CD4-positive, alpha-beta T cell treated with Interleukin-2 at 100 ng/mL for 4 hours (primary cell): ENCODE data around the gene HMCN2.
A peak's percentile ranks its signal among the peaks of the same experiment; 100 is the strongest.

Source experiments
- DNase-seq: peaks from one replicate; pipeline ENCODE4 v3.0.0-alpha.2; 2020; ENCODE audit warnings: low spot score

The HMCN2 gene, protein sequence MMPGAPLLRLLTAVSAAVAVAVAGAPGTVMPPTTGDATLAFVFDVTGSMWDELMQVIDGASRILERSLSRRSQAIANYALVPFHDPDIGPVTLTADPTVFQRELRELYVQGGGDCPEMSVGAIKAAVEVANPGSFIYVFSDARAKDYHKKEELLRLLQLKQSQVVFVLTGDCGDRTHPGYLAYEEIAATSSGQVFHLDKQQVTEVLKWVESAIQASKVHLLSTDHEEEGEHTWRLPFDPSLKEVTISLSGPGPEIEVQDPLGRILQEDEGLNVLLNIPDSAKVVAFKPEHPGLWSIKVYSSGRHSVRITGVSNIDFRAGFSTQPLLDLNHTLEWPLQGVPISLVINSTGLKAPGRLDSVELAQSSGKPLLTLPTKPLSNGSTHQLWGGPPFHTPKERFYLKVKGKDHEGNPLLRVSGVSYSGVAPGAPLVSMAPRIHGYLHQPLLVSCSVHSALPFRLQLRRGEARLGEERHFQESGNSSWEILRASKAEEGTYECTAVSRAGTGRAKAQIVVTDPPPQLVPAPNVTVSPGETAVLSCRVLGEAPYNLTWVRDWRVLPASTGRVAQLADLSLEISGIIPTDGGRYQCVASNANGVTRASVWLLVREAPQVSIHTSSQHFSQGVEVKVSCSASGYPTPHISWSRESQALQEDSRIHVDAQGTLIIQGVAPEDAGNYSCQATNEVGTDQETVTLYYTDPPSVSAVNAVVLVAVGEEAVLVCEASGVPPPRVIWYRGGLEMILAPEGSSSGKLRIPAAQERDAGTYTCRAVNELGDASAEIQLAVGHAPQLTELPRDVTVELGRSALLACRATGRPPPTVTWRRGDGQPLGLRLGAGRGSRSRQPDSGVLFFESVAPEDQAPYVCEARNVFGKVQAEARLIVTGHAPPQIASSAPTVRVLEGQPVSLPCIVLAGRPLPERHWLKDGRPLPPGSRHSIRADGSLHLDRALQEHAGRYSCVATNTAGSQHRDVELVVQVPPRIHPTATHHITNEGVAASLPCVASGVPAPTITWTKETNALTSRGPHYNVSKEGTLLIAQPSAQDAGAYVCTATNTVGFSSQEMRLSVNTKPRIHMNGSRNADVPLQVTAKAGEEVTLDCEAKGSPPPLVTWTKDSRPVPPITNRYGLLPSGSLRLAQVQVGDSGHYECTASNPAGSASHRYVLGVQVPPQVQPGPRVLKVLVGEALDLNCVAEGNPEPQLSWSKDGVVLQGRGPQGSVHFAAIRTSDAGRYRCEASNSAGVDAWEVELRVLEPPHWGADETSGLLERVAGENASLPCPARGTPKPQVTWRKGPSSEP (N-terminal part only)

DNA sequence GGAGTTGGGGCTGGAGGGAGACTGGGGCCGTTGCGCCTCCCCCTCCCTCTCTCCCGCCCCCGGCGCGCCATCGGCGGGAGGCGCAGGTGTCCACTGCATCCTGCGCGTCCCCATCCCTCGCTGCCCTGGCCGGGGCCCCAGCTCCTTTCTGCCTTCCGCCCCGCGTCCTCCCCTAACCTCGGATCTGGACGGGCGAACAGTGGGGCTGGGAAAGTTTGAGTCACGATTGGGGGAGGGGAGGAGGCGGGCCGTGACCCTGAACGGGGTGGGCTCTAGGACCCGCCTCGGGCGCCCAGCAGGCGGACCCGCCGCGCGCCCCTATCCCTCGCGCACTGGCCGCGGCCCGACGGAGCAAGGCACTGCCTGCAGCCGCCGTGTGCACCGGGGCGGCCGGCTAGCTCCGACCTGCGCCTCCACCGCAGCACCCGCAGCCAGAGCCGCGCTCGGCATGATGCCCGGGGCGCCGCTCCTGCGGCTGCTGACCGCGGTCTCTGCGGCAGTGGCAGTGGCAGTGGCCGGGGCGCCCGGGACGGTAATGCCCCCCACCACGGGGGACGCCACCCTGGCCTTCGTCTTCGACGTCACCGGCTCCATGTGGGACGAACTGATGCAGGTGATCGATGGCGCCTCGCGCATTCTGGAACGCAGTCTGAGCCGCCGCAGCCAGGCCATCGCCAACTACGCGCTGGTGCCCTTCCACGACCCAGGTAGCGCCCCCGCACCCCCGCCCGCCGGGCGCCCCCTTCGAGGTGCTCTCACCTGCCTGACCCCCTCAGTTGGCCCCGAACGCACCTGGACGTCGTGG is at the start of gene HMCN2:
Gene HMCN2 (plus strand): TSS at position 330 of the 805 bp plus-strand sequence. CDS start 119 bp downstream, at position 449.
- DNase-seq, result no peak

DNA sequence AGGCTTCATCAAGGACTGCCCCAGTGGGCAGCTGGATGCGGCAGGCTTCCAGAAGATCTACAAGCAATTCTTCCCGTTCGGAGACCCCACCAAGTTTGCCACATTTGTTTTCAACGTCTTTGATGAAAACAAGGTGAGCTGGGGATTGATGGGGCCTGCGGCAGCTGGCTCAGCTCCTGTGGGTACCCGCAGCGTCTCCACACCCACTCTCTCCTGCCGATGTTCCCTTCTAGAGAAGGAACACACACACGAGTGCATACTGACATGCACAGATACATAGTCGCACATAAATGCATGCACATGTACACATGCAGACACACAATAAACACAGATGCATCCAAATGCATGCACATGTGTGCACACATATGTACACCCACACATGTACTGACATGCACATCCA is 47.7 kb upstream of the HMCN2 start:
- no peak for DNase-seq

DNA sequence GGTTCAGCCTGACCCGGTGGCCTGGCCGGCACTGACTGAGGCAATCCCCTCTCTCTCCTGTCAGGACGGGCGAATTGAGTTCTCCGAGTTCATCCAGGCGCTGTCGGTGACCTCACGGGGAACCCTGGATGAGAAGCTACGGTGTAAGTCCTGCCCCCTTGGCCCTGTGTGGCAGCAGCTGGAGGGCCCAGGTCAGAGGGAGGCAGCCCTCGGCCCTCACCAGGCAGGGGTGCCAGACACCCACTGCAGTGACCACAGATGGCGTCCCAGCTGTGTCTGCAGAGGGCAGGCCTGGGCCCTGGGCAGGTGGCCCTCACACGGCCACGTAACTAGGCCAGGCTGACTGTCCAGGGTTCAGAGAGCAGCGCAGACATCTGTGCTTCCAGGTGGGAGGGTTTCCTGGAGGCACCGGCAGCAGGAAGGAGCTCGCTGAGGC is 45.9 kb upstream of the HMCN2 start:
- DNase-seq, result no peak

DNA sequence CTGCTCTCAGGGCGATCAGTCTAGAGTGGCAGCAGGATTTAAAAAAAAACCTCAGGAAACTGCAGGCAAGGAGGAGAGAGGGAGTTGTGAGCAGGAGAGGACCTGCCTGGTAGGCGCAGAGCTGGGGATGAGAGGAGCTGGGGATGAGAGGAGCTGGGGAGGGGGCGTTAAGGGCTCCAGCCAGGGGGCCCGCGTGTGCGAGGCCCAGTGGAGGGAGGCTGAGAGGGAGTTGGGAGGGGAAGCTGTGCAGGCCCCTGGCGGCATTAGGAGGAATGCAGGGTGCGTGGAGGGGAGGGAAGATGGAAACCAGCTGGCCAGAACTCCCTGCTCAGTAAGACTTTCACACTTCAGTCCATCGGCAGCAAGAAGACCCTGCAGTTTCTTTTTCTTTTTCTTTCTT is 45.2 kb upstream of the HMCN2 start:
- no peak for DNase-seq

DNA sequence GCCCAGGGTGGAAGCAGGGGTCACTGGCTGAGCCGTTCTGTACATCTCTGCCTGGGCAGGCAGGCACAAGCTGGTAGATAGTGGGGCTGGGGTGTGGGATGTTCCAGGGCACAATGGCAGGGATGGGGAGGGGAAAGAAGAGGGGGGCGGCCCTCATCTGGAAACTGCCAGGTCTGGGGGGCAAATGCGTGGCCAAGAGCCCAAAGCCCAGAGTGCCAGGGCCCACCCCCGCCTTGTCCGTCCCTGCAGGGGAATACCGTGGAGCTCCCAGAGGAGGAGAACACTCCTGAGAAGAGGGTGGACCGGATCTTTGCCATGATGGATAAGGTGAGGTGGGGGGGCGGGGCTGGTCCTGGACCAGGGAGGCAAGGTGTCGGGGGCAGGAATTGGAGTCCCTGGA is 42.7 kb upstream of the HMCN2 start:
- no peak for DNase-seq

DNA sequence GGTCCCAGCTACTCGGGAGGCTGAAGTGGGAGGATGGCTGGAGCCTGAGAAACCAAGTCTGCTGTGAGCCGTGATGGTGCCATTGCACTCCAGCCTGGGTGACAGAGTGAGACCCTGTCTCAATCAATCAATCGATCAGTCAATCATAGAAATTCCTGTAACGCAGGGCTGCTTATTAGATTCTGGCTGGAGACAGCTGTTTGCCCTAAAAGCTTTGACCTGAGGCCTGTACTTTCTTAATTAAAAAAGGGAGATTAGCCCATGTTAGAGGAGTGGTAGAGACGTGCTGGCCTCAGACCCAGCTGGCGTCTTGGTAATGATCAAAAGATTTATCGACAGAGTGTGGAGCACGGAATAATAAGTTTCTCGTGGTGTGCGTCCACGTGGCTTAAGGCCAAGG is 40.5 kb upstream of the HMCN2 start:
- no peak for DNase-seq

DNA sequence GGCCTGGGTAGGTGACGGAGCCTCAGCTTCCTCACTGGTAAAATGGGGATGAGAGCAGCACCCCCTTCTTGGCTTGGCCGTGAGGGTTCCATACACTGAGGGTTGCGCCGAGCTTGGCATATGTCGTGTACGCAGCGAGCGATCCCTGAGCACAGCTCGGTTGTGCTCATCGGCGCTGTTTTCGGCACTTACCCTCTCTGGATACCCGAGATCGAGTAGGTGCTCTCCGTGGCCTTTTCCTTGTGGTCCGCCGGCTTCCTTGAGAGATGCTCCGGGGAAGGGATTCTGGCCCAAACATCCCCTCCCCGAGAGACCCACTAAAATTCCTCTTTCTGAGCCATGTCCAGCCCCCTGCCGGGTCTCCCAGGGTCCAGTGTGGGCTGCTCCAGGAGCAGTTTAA is 40.0 kb upstream of the HMCN2 start:
- no peak for DNase-seq

DNA sequence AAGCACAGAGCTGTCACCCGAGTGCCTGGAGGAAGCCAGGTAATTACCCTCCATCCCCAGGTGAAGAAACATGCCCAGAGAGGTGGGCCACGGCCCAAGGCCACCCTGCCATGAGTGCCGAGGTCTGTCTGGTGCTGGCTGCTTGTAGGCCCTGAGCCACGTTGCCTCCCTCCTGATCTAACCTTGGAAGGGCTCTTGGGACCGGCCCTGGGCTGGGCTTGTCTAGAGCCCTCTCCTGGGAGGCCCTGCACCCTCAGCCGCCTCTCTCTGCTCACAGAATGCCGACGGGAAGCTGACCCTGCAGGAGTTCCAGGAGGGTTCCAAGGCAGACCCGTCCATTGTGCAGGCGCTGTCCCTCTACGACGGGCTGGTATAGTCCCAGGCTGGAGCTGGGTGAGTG is 39.4 kb upstream of the HMCN2 start:
- DNase-seq, result no peak

DNA sequence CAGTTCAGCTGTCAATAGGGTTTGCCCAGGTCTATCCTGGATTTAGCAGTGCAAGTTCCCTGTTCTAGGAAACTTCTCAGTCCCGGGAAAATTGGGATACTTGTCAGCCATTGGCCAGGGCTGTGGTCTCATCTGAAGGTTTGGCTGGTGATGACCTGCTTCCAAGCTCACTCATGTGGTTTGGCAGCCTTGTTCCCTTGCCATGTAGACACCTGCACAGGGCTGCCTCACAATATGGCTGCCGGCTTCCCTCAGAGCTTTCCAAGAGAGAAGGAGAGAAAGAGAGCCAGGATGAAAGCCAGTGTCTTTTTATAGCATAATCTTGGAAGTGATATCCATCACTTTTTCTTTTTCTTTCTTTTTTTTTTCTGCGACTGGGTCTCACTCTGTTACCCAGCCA is 37.7 kb upstream of the HMCN2 start:
- no peak for DNase-seq

DNA sequence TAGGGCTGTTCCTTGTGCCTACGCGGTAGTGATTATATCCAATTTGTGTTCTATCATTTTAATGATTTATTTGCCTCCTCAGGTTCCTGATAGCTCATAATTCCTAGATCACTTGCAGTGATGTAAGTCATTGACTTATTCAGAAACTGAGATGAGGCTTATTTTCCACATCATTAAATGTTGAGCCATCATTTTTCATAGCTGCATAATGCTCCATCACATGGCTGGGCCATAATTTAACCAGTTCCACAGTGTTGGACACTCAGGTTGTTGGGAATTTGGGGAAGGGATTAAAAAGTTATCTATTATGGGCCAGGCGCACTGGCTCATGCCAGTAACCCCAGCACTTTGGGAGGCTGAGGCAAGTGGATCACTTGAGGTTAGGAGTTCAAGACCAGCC is 35.8 kb upstream of the HMCN2 start:
- DNase-seq, result no peak

DNA sequence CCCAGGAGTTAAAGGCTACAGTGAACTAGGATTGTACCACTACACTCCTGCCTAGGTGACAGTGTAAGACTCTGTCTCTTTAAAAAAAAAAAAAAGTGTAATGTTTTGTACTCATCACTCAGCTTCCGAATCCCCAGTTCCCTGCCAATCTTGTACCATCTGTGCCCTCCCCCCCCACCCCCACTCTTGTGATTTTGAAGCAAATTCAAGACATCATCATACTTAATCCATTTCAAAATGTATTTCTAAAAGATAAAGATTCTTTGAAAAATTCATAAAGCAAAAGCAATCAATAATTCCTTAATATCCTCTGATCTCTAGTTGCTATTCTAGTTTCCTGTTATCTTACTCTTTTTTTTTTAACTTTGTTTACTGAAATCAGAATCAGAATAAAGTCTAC is 34.9 kb upstream of the HMCN2 start:
- DNase-seq, result no peak

DNA sequence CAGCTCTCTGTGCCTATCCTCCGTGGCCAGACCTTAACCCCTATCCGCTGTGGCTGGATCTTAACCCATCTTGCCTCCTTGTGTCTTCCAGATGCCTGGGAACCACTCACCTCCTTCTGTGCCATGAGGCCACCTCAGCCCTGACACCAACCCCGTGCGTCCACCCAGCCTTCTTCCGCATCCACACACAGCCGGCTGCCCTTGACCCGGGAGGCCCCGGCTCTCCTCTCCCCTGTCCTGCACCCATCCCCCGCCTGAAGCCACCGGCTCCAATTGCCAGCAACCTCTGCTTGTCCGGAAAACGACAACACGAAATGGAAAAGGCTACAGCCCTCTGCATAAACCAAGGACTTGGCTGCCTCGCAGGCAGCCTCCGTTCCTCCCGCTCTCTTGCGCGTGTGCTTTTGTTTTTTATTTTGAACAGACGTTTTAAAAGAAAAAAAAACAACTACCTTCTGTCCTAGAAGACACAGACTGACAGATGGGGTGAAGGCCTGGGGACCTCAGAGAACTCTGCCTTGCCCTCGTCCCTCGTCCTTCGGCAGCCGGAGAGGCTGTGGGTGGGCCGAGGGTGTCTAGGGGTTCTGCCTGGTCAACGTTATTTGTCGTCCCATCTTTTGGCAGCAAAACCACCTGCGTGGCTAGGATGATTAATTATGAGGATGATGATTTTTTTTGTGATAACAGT is 32.5 kb upstream of the HMCN2 start:
- DNase-seq, result no peak

DNA sequence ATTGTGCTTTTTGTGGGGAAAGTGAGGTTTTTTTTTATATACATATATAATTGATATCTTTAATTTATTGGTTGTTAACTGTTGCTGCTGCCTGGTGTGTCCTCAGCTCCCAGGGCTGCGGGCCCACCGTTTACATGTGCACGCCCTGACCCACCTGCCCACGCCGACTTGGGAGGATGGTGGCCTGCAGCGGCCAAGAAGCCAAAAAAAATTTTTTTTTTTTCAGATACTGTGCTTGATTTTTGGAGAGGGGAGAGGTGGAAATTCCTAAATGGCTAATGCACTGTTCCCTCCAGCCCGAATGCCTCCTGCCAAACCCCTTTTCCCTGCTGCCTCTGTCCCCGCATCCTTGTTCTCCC is 32.0 kb upstream of the HMCN2 start:
- no peak for DNase-seq

DNA sequence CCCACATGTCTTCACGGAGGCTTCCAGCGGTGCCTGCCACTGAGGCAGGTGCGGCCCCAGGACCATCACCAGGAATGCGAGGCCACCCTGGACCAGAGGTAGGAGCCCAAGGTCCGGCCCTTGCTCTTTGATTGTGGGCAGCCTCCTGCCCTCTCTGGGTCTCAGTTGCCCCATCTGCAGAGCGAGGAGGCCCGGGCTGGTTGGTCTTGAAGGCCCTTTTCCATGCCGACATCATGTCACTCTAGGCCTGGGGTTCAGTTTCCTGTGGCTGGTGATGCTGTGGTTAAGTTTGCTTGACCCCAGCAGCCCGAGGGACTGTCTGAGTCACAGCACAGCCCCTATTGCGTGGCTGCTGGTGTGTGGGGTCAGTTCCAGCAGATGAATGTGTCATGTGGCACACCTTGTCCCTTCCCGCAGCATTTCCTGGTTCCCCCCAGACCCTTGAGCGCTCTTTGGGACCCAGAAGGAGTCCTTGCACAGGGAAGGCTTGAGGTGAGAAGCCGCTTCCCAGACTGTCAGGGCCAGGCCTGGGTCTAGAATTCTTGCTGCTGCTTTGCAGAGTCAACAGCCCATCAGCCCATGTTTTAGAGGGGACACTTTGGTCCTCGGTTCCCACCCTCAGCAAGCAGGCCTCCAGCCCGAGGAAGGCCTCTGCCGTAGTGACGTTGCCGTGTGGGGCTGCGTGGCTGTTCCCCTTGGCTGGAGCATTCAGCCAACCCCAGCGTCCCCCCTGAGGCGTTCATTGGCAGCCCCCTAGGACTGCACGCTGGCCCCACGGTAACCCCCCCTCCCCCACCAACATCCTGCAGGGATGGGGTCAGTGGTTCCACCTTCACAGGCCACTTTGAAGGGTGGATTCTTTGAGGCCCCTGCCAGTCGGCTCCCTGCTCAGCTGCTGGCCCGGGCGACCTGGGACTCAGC is 31.0 kb upstream of the HMCN2 start:
- no peak for DNase-seq

DNA sequence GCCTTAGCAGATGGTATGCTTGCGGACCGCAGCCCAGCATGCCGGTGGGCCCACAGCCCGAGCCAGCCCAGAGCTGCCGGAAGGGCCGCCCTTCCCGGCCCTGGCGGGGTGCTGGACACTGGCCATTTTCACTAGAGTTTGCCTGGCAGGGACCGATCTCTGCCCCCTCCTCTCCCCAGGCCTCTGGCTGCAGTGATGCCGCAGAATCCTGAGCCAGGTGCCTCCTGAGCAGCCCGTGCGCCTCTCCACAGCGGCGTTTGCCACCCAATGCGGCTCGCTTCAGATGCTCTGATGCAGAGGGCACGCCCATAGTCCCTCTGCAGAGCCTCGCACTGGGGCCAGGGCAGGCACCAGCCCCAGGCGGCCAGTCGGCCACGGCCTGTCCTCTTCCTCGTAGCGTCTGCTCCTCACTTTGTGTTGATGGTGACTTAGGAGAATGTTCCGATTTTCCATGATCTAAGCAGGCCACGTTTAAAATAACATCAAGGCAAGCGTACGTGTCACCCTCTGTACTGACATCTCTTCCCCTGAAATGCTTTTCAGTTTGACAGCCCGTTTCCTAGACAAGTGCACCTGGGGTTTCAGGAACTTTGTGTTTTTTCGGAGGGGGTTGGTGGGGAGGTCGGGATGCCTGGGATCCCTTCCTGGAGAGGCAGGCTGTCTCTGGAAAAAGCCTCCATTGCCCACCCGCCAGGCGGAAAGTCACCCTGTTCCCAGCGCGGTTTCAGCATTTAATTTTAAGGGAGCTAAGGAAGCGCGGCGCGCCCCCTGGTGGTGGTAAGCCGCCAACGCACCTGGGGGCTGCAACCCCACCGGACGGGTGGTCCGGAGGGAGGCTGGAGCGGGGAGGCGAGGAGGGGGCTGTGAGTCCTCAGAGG is 29.8 kb upstream of the HMCN2 start:
- peak; percentile 61 for DNase-seq

DNA sequence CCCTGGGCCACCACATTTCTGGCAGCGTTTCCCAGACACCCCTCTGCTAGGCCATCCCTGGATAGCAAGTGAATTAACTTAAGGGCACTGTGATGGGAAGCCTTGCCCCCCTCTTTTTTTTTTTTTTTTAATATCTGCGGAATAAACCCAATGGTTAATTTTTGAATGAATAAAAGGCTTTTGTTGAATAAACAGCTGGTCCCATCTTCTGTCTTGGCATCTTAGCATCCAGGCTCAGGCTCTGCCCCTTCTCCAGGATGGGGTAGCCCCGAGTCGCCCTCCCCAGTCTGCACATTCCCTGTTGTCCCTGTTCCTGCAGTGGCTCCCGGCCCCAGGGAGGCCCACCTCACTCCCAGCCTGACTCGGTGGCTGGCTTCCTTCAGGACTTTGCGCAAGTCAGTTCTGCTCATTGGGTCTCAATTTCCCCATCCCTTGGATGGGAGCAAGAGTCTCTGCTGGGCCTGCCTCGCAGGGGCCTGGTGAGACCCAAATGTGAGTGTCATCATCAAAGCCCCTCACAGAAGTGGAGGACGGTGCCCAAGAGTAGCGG is 29.0 kb upstream of the HMCN2 start:
- DNase-seq, result no peak

DNA sequence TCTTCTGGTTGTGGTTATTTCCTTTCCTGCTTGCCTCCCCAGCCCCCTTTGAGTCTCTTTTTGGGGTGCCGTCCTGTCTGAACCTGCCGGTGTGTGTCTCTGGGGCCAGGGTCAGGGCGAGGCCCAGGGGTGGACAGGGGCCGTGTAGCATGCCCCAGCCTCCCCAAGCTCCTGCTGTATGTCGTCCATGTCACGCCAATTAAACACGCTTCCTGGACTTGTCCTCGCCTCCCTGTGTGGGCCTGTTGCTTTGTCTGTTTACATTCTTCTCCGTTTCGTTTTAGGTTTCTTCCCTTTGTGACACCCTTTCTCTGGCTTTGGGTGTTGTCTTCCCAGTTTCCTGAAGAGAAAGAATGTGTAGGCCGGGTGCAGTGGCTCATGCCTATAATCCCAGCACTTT is 28.5 kb upstream of the HMCN2 start:
- DNase-seq, result no peak

DNA sequence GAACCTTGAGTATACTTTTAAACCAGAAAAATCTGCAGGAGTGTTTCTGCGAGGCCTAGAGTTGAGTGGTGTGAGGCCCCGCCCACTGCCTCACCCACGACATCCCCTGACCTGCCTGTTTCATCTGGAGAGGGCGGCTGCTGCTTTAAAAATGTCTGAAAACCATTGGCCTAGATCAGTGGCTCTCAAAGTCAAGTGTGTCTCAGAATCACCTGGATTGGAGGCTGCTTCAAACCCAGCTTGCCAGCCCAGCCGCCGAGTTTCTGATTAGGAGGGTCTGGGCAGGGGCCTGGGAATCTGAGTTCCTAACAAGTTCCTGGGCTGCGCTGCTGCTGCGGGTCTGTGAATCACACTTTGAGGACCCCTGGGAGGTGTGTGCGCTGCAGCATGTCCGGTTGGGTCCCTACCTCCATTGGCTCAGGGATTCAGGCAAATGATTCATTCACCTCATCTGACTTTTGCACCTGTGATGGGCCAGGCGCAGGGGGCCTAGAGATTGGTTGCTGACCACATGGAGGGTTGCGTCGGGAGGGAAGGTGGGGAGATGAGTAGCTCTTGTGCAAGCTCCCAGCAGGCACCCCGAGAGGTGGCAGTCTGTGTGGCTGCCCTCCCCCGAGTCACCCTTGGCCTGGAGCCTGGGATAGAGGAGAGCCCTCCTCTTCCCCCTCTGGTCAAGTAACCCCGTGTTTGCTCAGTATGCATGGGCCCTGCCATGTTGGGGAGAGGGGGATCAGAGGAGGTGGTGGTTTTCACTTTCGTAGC is 27.6 kb upstream of the HMCN2 start:
- DNase-seq, result no peak
